NCI-H2081 treated with DMSO at 0.1 percent for 48 hours (cell line): ENCODE results near the gene RAMP3.
"Not testable (repeated sequence)": the region's sequence is repeated elsewhere in the genome, so short reads cannot be mapped to it uniquely, and the experiment has no call there.

Experiments used
- DNase-seq: peaks from one replicate; lab custom pipeline; 2025; lab: John Stamatoyannopoulos, UW

The RAMP3 gene

DNA sequence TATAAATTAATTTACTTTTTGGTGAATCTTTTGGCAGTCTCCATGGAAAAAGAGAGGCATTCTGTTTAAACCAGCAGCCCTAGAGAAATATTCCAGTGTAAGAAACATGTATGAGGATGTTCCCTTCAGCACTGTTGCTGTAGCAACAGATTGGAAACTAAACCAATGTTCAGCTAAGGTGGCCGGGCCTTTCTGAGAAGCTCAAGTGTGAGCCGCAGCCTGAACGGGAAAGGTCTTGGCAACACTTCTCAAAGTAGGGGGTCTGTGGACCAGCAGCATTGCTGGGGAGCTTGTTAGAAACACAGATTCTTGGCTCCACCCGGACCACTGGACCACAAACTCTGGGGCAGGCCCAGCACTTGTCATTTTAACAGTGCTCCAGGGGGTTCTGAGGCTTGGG lies 36.2 kb downstream of the RAMP3 start:
- no peak for DNase-seq

DNA sequence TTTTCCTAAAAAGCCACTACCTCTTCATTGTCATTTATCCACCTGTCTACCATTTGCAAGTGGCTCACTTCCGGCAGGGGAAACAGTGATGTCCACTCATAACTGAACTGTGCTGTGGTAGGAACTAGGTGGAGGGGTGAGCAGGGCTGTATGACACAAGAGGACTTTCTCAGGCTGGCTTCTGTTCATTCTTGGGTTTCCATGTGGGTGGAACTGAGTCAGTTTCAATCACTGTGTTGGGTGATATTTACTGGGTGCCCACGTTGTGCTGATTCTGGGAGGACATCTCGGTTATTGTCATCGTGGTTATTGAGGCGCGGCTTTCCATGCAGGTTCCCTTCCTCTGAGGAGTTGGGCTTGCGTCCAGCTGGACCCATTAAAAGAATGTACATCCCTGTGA lies 38.8 kb downstream of the RAMP3 start:
- DNase-seq: no peak

DNA sequence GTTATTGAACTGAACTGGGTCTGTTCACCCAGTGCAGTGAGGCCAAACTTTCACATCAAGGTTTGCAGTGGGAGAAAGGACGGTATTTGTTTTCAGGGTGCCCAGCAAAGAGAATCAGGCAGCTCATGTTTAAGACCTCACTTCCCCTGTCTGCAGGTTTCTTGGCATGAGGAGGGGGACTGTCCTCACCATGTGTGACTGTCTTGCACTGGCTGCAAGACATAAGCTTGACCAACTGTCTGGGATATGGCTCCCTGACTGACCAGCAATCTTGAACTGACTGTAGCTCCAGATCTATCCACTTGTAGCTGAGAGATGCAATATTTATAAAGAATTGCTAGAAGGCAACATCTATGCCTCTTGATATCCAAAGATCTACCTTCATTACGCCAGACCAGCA lies 39.9 kb downstream of the RAMP3 start:
- DNase-seq: no peak

DNA sequence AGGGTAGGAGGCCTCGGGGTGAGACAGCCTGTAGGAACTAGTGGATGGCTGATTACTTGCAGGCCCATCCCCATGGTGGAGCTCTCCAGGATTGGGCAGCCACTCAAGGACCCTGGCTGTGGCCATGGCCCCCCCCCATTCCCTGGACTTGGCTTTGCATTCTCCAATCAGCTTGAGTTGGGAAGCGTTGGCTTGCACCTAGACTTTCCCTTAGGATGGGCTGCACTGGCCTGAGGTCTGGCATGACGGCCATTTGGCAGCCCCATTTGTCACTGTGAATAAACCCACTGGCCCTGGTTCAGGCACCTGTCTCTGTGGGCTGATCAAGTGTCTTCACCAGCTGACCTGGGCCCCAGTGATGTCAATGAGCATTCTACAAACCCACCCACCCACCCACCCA lies 41.4 kb downstream of the RAMP3 start:
- no peak for DNase-seq

DNA sequence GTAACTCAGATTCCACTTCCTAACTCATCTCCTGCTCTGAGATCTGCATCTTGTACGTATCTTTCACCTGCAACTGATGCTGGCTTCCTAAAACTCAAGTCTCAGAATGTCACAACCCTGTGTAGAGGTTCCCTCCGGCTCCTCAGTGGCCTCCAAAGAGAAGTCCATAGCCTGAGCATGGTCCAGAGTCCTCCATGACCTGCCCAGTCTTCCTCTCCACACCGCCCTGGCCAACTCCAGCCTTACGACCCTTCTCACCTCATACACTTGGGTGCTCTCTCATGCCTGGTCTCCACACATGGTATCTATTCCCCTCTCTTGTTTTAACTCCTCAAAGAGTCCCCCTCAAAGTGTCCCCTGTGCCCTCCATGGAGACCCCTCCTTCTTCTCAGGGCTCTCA lies 41.9 kb downstream of the RAMP3 start:
- no peak for DNase-seq

DNA sequence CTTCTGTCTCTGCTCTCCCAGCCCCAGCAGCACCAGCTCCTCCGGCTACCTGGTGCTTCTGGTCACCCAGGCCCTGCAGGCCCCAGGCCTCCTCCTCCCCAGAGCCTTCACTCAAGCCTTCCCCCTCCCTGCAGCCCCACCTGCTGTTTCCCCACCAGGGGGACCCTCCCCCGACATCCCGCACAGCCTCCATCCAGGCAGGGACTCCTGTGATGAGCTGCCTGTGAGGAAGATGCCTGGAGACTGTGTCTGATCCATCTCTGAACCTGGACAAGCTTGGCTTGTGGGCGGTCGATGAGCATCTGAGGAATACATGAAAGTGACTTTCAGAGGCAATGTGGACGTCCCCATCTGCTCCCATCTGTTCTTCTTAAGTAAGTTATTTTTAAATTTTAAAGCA lies 45.0 kb downstream of the RAMP3 start:
- DNase-seq: no peak

DNA sequence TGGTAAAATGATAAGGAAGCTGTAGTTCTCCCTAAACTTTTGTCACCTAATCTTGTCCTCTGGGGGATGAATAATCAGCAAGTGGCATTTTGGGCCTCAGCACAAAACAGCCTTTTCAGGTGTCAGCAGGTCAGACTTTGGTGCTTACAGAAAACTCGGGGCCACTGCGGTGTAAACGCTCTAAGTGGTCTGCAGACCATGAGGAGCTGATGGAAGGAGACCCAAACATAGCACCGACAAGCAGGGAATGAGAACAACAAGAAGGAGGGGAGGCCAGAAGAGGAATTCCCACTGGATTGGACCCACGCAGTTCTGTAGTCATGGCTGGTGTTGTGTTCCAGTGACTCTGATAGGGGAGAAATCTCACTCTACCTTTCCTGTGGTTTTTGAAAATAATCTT lies 45.4 kb downstream of the RAMP3 start:
- no peak for DNase-seq

DNA sequence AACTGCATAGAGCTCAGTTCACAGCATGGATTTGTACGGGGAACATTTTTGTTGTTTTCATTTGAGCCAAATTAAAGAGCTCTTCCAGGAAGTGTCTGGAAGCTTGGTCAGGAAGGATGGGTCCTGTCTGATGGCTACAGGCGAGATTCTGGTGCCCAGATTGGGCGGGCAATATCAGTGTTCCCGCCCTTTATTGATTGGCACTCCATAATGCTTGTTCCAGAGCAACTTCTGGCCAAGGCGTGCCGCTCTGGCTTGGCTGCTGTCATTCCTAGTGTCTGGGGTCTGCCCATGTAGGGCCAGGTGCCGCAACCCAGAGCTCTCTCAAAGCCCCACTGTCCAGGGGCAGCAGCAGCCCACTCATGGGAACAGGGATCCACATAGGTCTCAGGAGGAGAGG lies 45.9 kb downstream of the RAMP3 start:
- DNase-seq: no peak

DNA sequence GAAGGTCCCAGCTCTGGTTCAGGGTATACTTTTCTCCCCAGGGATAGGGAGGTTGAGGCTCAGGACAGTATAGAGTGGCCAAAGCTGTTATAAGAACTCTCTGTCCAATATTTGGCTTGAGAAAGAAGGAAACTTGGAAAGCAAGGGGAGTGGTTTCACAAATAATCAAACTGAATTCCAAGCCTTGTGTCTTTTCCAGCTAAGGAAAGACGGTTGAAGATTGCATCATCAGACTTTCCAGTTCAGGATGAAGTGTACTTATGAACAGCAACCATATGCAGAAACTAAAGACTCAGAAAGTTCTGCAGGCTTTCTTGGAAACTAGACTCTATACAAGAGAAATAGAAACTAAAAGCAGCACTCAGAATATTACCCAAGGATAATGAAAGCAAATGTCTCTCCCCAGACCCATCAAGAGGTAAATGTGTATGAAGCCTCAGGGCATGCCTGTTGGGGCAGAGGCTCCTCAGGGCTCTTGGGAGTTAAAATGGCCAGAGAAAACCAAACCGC lies 46.4 kb downstream of the RAMP3 start:
- no peak for DNase-seq

DNA sequence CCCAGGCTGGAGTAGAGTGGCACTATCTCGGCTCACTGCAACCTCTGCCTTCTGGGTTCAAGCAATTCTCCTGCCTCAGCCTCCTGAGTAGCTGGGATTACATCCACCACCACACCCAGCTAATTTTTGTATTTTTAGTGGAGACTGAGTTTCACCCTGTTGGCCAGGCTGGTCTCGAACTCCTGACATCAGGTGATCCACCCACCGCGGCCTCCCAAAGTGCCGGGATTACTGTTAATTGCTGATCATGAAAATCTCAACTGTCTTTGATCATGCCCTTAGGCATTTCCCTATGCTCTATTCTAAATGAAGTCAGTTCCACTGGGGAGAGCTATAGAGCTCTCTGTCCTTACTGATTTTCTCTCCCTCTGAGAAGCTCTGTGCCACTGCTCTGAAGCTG lies 48.7 kb downstream of the RAMP3 start:
- not testable (repeated sequence) for DNase-seq

DNA sequence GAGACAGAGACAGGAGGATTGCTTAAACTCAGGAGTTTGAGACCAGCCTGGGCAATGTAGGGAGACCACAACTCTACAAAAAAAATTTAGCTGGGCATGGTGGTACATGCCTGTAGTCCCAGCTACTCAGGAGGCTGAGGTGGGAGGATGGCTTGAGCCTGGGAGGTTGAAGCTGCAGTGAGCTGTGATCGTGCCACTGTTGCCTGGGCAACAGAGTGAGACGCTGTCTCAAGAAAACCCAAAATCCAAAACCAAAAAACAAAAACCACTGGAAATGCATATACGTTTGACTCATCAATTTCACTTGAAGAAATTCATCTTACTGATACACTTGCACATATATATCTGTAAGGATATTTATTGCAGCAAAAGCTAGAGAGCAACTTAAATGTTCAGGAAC lies 52.3 kb downstream of the RAMP3 start:
- not testable (repeated sequence) for DNase-seq

DNA sequence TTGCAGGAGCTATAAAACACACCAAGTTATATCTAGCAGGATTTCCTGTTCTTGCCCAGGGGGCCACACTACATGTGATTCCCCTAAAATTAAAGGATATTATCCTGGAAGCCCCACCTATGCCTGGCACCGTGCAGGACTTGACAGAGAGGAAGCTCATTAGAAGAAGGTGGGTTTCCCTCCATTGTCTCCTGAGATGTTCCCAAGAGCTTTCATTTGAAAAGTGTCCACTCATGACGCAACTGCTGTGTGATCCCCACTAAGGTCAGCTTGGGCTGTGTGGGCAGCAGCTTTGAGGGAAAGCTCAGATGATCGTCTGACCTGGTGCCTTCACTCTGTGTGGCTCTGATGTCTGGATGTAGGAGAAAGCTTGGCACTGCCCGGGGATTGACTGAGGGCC lies 53.5 kb downstream of the RAMP3 start:
- DNase-seq: no peak

DNA sequence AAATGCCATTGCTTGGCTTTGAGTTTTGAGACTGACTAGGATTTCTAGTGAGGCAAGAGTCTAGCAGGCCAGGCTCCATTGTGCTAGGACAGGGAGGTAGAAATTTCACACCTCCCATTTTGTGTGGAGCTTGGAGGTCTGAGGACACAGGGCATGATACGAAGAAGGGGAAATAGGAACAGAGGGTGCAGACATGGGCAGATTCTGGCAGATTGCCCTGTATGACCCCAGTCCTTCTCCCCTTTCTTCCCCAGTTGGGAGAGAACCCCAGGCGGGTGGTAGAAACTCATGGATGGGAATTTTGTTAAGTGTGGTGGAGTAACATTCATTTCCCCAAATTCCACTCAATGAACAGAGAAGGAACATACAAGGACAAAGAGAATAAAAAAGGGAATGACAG lies 54.4 kb downstream of the RAMP3 start:
- DNase-seq: no peak

DNA sequence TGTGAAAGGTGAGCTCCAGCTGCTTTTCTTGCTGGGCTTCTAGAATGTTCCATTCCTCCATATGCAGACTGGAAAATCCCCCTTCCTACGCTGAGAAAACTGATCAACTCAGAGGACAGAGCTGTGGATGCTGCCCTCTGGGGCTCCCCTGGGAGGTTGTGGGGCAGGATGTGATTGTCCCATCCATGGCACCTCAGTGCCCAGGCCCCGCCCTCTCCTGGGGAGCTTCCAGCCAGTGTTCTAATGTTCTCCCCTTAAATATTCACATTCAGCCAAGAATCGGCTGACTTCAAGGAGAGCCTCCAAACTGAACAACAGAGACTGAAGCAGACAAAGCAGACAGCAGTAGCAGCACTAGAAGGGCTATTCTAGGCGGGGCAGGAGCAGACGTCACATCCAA lies 55.0 kb downstream of the RAMP3 start:
- no peak for DNase-seq

DNA sequence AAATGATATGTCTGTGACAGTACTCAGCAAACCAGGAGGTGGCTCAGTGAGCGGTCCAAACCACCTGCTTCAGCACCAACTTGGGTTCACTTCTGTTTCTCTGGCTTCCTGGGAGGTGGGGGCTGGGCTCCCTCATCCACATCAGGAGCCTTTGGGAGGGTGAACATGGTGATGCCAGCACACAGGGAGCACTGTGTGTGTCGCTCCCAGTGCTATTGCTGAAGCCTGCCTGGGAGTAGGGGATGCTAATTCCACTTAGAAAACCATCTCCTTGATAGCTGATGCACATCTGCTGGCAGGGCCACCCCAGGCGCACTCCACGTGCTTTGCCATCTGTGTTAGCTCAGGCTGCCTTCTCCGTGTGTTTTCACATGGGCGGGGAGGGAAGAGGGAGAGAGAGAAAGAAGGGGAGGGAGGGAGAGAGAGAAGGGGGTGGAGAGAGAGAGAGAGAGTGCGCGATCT lies 58.0 kb downstream of the RAMP3 start:
- no peak for DNase-seq

DNA sequence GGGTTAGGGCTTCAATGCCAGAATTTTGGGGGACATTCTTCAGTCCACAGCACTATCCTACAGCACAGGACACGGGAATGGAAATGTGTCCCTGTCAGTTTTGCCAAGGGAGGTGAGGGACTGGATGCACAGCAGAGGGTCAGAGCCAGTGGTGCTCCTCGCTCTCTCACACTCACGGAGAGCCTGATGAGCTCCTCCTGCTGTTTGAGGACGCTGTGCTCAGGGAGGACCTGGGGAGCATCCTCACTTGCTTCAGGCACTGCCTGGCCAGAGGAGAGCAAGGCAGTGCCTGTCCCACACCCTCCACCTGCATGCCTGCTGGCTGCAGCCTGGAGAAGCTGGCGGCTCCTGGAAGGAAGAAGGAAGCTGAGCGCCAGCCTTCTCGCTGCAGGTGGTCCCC lies 58.6 kb downstream of the RAMP3 start:
- DNase-seq: no peak

DNA sequence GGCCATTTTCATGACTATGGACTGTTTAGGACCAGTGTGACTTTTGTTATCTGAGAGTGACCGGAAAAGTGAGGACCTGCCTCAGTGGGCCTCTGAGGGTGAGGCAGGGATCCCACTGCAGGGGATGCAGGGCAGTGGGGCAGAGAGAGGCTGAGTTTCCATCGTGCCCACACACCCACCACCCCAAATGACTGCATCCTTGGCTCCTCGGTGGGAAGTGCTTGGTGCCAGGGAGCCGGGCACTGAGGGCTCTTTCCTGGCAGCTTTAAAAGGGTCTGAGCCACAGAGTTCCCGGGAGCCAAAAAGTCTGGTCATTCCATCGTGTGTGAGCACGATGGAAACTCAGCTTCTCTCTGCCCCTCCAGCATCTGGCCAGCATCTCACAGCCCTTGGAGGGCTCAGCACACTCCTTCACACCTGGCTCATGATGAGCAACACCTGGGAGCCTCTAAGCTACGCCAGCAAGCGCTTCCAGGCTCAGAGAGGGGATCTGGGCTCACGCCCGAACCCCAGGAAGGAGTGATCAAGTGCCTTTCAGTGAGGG lies 59.1 kb downstream of the RAMP3 start:
- no peak for DNase-seq

DNA sequence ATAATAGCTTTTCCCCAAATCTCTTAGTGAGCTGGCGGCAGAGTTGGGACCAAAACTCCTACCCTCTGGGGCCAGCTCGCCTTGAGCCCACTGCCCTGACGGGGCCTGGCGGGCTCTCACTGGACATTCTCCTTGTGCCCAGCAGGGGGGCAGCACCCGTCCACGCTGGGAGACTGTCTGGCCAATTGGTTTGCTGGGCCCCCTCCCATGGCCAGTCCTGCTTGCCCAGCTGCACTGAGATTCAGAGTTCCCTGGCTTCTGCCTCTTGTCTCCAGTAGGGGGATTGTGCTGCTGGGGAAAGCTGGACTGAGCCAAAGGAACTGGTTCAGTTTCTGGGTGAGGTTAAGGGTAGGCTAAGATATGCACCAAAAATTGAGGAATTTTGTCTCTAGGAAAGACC lies 59.8 kb downstream of the RAMP3 start:
- no peak for DNase-seq

DNA sequence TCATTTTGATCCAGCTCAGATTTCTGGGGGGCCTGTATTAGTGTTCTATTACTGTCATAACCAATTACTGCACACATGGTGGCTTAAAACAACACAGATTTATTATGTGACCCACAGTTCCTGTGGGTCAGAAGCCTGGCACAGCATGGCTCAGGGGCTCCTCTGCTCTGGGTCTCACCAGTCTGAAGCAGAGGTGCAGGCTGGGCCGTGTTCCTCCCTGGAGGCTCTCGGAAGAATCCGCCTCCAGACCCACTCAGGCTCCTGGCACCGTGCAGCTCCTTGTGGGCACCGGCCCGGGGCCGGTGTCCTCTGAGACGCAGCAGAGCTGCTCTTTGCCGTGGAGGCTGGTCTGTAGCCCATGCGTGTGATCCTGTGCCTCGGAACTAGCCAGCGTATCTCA lies 61.5 kb downstream of the RAMP3 start:
- no peak for DNase-seq

DNA sequence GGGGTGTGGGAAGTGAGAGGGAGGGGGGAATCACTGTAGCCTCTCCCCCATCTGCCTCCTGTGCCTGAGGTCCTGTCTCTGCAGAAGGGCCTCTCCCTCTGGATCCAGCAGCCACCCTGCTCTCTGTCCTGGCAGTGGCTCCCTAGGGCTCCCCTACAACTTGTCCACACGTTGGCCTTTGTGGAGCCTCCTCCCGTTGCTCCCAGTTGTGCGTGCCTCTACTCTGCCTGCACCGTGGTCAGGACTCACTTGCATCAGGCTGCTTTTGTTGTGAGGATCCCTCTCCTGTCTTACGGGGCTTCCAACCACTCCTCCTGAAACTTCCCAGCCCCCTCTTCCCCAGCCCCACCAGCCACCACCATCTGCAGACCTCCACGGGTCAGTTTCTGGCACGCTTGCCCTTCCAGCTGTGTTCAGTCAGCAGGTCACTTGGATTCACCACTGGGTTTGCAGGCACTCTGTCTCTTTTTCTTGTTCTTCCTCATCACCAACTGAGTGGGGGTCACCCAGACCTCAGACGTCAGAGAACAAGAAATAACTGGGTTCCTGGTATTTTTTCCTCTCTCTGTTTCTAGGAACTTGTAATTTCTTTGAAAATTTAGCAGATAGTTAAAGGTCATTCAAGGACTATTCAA lies 62.3 kb downstream of the RAMP3 start:
- no peak for DNase-seq

DNA sequence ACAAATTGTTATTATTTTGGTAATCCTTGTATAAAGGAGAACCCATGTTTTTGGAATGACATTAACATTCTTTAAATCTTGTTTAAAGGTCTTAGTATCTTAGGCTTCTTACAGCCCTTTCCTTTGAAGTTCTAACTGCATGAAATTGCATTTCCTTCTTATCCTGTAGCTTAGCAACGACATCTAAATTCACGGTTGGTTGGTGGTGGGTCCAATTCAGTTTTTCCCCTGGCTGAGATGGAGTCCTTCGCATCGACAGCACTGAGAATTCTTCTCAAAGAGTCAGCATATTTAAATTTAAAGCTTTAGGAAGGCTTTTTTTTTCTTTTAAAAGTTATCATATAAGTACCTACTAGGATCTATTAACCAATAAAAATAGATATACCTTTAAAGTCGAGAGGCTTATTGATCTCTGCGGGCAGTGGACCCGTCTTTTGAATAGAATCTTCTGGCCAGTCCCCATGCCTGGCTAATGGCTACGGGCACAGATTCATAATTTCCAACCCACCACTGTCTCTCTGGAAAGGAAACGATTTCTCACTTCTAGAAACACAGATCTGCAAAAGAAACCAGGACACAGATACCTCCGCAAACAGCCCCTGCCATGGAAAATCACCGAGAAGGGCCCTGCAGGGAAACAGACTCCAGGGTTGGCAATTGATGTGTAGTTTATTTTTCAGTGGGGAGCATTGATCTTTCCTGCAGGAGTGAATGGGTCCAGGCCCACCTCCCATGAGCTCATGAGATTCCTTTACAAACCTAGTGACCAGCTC lies 63.4 kb downstream of the RAMP3 start:
- DNase-seq: no peak

DNA sequence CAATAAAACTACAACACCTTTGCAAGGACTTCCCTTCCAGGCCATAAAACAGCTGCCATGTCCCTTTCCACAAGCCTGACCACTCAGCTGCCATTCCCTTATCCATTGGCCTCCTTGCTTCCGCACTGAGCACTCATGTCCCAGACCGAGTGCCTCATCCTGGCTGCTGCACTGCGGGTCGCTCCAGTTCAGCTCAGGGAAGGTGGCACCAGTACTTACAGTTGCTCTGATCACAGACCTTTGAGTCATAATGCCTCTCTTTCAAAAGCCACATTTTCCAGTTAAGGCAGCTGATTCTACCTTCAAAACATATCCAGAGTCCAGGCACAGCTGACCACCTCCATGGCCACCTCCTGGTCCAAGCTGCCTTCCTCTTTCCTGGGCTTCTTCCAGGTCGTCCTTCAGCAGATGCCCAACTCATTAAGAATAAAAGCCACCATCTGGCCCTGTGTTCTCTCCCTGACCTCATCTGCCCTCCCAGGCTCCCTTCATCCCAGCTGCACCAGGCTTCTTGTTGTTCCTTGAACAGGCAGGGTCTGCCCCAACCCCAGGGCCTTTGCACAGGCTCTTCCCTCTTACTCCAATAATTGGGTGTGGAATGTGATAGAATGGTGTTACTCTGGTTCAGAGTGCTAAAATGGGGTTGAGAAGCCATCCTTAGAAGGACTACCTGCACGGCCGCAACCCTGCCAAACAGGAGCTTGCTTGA lies 64.5 kb downstream of the RAMP3 start:
- DNase-seq: no peak

DNA sequence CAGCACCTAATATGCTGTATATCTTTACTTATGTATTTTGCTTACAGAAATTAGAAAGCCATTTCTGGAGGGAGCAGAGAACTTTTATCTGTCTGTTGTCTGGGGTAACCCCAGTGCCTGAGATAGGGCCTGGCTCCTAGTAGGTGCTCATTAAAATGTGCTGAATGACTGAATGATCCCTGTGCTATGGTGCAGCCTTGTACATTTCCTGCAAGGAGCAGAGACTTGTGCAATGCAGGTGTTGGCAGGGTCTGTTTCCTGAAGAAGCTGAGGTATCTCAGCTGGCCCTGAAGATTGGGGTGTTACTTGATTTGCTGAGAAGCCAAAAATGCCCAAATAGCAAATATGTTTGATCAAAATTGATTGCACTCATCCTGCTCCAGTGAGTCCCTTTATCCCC lies 65.5 kb downstream of the RAMP3 start:
- no peak for DNase-seq
